GM21723 (cell line): ENCODE results near the gene KANSL1.

Experiments
- ATAC-seq: cut with Tn5 transposase; IDR thresholded peaks from one replicate; pipeline ENCODE4 v1.9.1; 2021; ENCODE audit warnings: mild to moderate bottlenecking, moderate library complexity; ENCODE audit not compliant: unreplicated experiment

The KANSL1 gene

GRCh38 chr17:46003907-46004748, 189.1 kb downstream of the KANSL1 start:
- no peak for ATAC-seq

GRCh38 chr17:46002973-46003316, 190.3 kb downstream of the KANSL1 start:
- no peak for ATAC-seq

GRCh38 chr17:46002311-46002972, 190.8 kb downstream of the KANSL1 start:
- no peak for ATAC-seq

- no peak for ATAC-seq
Observed at GRCh38 chr17:46001390-46002310, 191.6 kb downstream of the KANSL1 start.

GRCh38 chr17:46000757-46001156, 192.5 kb downstream of the KANSL1 start:
- no peak for ATAC-seq

GRCh38 chr17:46000292-46000691, 192.9 kb downstream of the KANSL1 start:
- ATAC-seq = no peak

GRCh38 chr17:45999900-46000290, 193.3 kb downstream of the KANSL1 start:
- no peak for ATAC-seq

- no peak for ATAC-seq
Observed at GRCh38 chr17:45998987-45999899, 194.0 kb downstream of the KANSL1 start, which contains the start of gene STH. Gene STH, plus strand, starts transcription at chr17:45999250. Its CDS starts 30 bp downstream, at chr17:45999280.

- no peak for ATAC-seq
Observed at GRCh38 chr17:45997624-45998023, 195.6 kb downstream of the KANSL1 start.

- no peak for ATAC-seq
Observed at GRCh38 chr17:45997166-45997565, 196.1 kb downstream of the KANSL1 start.

- ATAC-seq = no peak
Observed at GRCh38 chr17:45996282-45996937, 196.8 kb downstream of the KANSL1 start.

- no peak for ATAC-seq
Observed at GRCh38 chr17:45995627-45996270, 197.5 kb downstream of the KANSL1 start.

GRCh38 chr17:45994987-45995386, 198.2 kb downstream of the KANSL1 start:
- no peak for ATAC-seq

- ATAC-seq = no peak
Observed at GRCh38 chr17:45993962-45994627, 199.1 kb downstream of the KANSL1 start.

GRCh38 chr17:45992904-45993303, 200.3 kb downstream of the KANSL1 start:
- ATAC-seq = no peak

- ATAC-seq = no peak
Observed at GRCh38 chr17:45992175-45992574, 201.1 kb downstream of the KANSL1 start.

GRCh38 chr17:45991341-45991740, 201.9 kb downstream of the KANSL1 start:
- no peak for ATAC-seq

- no peak for ATAC-seq
Observed at GRCh38 chr17:45990886-45991285, 202.3 kb downstream of the KANSL1 start.

GRCh38 chr17:45989759-45990158, 203.5 kb downstream of the KANSL1 start:
- no peak for ATAC-seq
